ENCODE data around the gene TM7SF2.

TM7SF2 gene

GRCh38 chr11:65087827-65088226, 23.8 kb upstream of the TM7SF2 start:
- H3K4me1 ChIP-seq (ENCODE audit: control insufficient read depth in 1 of 2, insufficient read depth in 2 of 2, low read length in 2 of 2): peaks cover 21% of the 10 kb centered on the region in 2 donors
- H3K9ac ChIP-seq (ENCODE audit: low read depth in 1 of 2, low read length in 2 of 2): no peak overlapping the region
- no peak overlapping the region for H3K27ac ChIP-seq (ENCODE audit: low read depth, low read length)
- H3K4me3 ChIP-seq (ENCODE audit: low read depth in 1 of 2, low read length in 2 of 2): no peak overlapping the region
- H3K9me3 ChIP-seq (ENCODE audit: control insufficient read depth in 1 of 2, low read length in 2 of 2): no peaks in the 10 kb centered on the region
- no peaks in the 10 kb centered on the region for H3K27me3 ChIP-seq (ENCODE audit: control insufficient read depth in 1 of 2, insufficient read depth in 2 of 2, low read length in 2 of 2)
- H3K36me3 ChIP-seq (ENCODE audit: control insufficient read depth in 1 of 2, insufficient read depth in 2 of 2, low read length in 2 of 2): peaks cover 22 to 46% of the 10 kb centered on the region in 2 donors

- H3K36me3 ChIP-seq (ENCODE audit: control insufficient read depth in 1 of 2, insufficient read depth in 2 of 2, low read length in 2 of 2): peaks cover 22 to 46% of the 10 kb centered on the region in 2 donors
- H3K4me3 ChIP-seq (ENCODE audit: low read depth in 1 of 2, low read length in 2 of 2): no peak overlapping the region
- H3K4me1 ChIP-seq (ENCODE audit: control insufficient read depth in 1 of 2, insufficient read depth in 2 of 2, low read length in 2 of 2): peaks cover 10 to 12% of the 10 kb centered on the region in 2 donors
- no peak overlapping the region for H3K27ac ChIP-seq (ENCODE audit: low read depth, low read length)
- H3K9me3 ChIP-seq (ENCODE audit: control insufficient read depth in 1 of 2, low read length in 2 of 2): no peaks in the 10 kb centered on the region
- no peak overlapping the region for H3K9ac ChIP-seq (ENCODE audit: low read depth in 1 of 2, low read length in 2 of 2)
- H3K27me3 ChIP-seq (ENCODE audit: control insufficient read depth in 1 of 2, insufficient read depth in 2 of 2, low read length in 2 of 2): no peaks in the 10 kb centered on the region
Measured at GRCh38 chr11:65089621-65090020, 22.1 kb upstream of the TM7SF2 start.

DNA sequence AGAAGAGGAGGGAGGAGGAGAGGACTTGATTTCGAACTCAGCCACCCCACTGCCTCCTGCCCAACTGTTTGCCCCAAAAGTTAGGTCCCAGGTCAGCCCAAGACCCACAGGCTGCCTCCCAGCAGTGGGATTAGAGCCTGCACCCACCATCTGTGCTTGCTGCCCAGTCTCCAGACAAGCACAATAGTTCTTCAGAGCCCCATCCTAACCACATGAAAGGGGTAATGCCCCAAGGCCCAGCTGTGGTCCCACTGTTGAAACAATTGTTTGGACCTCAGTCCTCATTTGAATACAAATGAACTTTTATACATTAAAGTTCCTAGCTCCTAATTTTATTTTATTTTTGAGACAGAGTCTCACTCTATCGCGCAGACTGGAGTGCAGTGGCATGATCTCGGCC, 21.0 kb upstream of the TM7SF2 start:
- Histone ChIP-seq H3K4me1 (ENCODE audit: control insufficient read depth in 1 of 2, insufficient read depth in 2 of 2, low read length in 2 of 2) (peaks cover under 1 to 3% of the 10 kb centered on the region in 2 donors), H3K9ac (ENCODE audit: low read depth in 1 of 2, low read length in 2 of 2) (no peak overlapping the region), H3K27me3 (ENCODE audit: control insufficient read depth in 1 of 2, insufficient read depth in 2 of 2, low read length in 2 of 2) (no peaks in the 10 kb centered on the region), H3K36me3 (ENCODE audit: control insufficient read depth in 1 of 2, insufficient read depth in 2 of 2, low read length in 2 of 2) (peaks cover 18 to 43% of the 10 kb centered on the region in 2 donors), H3K4me3 (ENCODE audit: low read depth in 1 of 2, low read length in 2 of 2) (no peak overlapping the region), H3K27ac (ENCODE audit: low read depth, low read length) (no peak overlapping the region), H3K9me3 (ENCODE audit: control insufficient read depth in 1 of 2, low read length in 2 of 2) (no peaks in the 10 kb centered on the region)

DNA sequence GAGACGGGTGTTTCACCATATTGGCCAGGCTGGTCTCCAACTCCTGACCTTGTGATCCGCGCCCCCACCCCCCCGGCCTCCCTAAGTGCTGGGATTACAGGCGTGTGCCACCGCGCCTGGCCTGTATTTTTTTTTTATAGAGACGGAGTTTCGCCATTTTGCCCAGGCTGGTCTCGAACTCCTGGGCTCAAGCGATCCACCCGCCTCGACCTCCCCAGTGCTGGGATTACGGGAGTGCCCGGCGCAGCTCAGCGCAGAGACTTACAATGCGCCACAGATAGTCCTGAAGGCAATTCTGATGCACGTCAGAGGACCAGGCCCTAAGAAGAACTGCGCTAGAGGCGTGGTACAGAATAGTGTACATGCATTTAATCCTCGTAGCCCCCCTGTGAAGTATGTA, 16.2 kb upstream of the TM7SF2 start:
- peaks cover 0 to 12% of the 10 kb centered on the region in 2 donors for H3K36me3 ChIP-seq (ENCODE audit: control insufficient read depth in 1 of 2, insufficient read depth in 2 of 2, low read length in 2 of 2)
- H3K9ac ChIP-seq (ENCODE audit: low read depth in 1 of 2, low read length in 2 of 2): peak overlapping the region; percentile 35 to 77
- H3K27ac ChIP-seq (ENCODE audit: low read depth, low read length): no peak overlapping the region
- H3K4me3 ChIP-seq (ENCODE audit: low read depth in 1 of 2, low read length in 2 of 2): peak overlapping the region; percentile 79 to 94
- H3K9me3 ChIP-seq (ENCODE audit: control insufficient read depth in 1 of 2, low read length in 2 of 2): no peaks in the 10 kb centered on the region
- no peaks in the 10 kb centered on the region for H3K27me3 ChIP-seq (ENCODE audit: control insufficient read depth in 1 of 2, insufficient read depth in 2 of 2, low read length in 2 of 2)
- peaks cover 9% of the 10 kb centered on the region in 2 donors for H3K4me1 ChIP-seq (ENCODE audit: control insufficient read depth in 1 of 2, insufficient read depth in 2 of 2, low read length in 2 of 2)

GRCh38 chr11:65095974-65096806, 15.5 kb upstream of the TM7SF2 start, which contains the start of gene VPS51:
Gene VPS51, plus strand, starts transcription at chr11:65096214. Its CDS starts 37 bp downstream, at chr11:65096251.
- Histone ChIP-seq H3K27ac (ENCODE audit: low read depth, low read length) (peak within 1 kb of the TSS; percentile 89), H3K4me3 (ENCODE audit: low read depth in 1 of 2, low read length in 2 of 2) (peak within 1 kb of the TSS; percentile 79 to 94), H3K9ac (ENCODE audit: low read depth in 1 of 2, low read length in 2 of 2) (peak within 1 kb of the TSS; percentile 58 to 77), H3K4me1 (ENCODE audit: control insufficient read depth in 1 of 2, insufficient read depth in 2 of 2, low read length in 2 of 2) (peaks cover 9% of the 10 kb centered on the region in 2 donors), H3K27me3 (ENCODE audit: control insufficient read depth in 1 of 2, insufficient read depth in 2 of 2, low read length in 2 of 2) (no peaks in the 10 kb centered on the region), H3K36me3 (ENCODE audit: control insufficient read depth in 1 of 2, insufficient read depth in 2 of 2, low read length in 2 of 2) (peaks cover 0 to 12% of the 10 kb centered on the region in 2 donors), H3K9me3 (ENCODE audit: control insufficient read depth in 1 of 2, low read length in 2 of 2) (no peaks in the 10 kb centered on the region)

DNA sequence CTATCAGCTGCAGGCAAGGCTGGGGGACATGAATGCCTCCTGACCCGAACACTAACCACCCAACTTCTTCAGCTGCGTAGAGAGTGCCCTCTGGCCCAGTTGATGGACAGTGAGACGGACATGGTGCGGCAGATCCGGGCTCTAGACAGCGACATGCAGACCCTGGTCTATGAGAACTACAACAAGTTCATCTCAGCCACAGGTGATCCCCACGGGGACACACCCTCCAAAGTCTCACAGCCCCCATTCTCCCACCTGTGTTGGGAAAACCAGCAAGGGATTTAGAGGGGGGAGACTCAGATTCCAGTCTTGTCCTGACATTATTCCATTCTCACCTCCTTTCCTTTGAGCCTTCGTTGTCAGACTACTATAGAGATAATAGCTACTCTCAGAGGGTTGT, 14.7 kb upstream of the TM7SF2 start:
- no peaks in the 10 kb centered on the region for H3K9me3 ChIP-seq (ENCODE audit: control insufficient read depth in 1 of 2, low read length in 2 of 2)
- H3K27ac ChIP-seq (ENCODE audit: low read depth, low read length): peak overlapping the region; percentile 89
- peaks cover 9% of the 10 kb centered on the region in 2 donors for H3K4me1 ChIP-seq (ENCODE audit: control insufficient read depth in 1 of 2, insufficient read depth in 2 of 2, low read length in 2 of 2)
- peaks cover 0 to 12% of the 10 kb centered on the region in 2 donors for H3K36me3 ChIP-seq (ENCODE audit: control insufficient read depth in 1 of 2, insufficient read depth in 2 of 2, low read length in 2 of 2)
- H3K4me3 ChIP-seq (ENCODE audit: low read depth in 1 of 2, low read length in 2 of 2): peak overlapping the region; percentile 79 to 94
- peak overlapping the region; percentile 36 to 58 for H3K9ac ChIP-seq (ENCODE audit: low read depth in 1 of 2, low read length in 2 of 2)
- H3K27me3 ChIP-seq (ENCODE audit: control insufficient read depth in 1 of 2, insufficient read depth in 2 of 2, low read length in 2 of 2): no peaks in the 10 kb centered on the region

- H3K9ac ChIP-seq (ENCODE audit: low read depth in 1 of 2, low read length in 2 of 2): no peak overlapping the region
- peaks cover 0 to 16% of the 10 kb centered on the region in 2 donors for H3K36me3 ChIP-seq (ENCODE audit: control insufficient read depth in 1 of 2, insufficient read depth in 2 of 2, low read length in 2 of 2)
- no peaks in the 10 kb centered on the region for H3K27me3 ChIP-seq (ENCODE audit: control insufficient read depth in 1 of 2, insufficient read depth in 2 of 2, low read length in 2 of 2)
- H3K4me3 ChIP-seq (ENCODE audit: low read depth in 1 of 2, low read length in 2 of 2): no peak overlapping the region
- no peaks in the 10 kb centered on the region for H3K9me3 ChIP-seq (ENCODE audit: control insufficient read depth in 1 of 2, low read length in 2 of 2)
- H3K27ac ChIP-seq (ENCODE audit: low read depth, low read length): no peak overlapping the region
- peaks cover 7 to 9% of the 10 kb centered on the region in 2 donors for H3K4me1 ChIP-seq (ENCODE audit: control insufficient read depth in 1 of 2, insufficient read depth in 2 of 2, low read length in 2 of 2)
Measured at GRCh38 chr11:65100674-65101350, 10.9 kb upstream of the TM7SF2 start.

DNA sequence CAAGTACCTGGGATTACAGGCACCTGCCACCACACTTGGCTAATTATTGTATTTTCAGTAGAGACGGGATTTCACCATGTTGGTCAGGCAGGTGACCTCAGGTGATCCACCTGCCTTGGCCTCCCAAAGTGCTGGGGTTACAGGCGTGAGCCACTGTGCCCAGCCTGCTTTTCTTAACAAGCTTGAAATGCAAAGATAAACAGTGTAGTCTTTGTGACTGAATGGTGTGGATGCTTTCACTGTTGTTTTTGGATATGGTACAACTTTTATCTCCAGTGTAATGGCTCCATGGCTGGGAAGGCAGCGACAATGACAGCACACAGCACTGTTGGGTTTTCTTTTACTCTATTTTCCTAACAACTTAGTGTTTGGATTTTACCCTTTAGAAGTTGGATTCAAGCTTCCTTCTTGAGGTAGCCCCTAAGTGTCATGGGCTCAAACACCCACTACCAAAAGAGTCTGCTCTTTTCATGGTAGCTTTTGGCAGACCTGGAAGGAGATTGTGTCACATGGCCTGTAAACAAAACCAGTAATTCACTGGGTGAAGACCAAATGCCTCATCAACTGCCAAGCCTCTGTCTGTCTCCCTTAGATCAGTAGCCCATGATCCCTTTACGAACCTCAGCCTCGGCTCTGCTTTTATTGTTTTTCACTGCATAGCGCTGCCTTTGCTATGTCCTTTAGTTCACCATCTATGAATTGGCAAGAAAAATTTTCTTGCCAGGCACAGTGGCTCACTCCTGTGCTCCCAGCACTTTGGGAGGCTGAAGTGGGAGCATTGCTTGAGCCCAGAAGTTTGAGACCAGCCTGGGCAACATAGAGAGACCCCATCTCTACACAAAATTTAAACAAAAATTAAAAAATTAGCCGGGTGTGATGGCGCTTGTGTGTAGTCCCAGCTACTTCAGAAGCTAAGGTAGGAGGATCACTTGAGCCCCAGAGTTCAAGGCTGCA, 9.3 kb upstream of the TM7SF2 start:
- Histone ChIP-seq H3K9me3 (ENCODE audit: control insufficient read depth in 1 of 2, low read length in 2 of 2) (no peaks in the 10 kb centered on the region), H3K4me1 (ENCODE audit: control insufficient read depth in 1 of 2, insufficient read depth in 2 of 2, low read length in 2 of 2) (peaks cover 0 to 4% of the 10 kb centered on the region in 2 donors), H3K36me3 (ENCODE audit: control insufficient read depth in 1 of 2, insufficient read depth in 2 of 2, low read length in 2 of 2) (peaks cover 4 to 23% of the 10 kb centered on the region in 2 donors), H3K4me3 (ENCODE audit: low read depth in 1 of 2, low read length in 2 of 2) (no peak overlapping the region), H3K9ac (ENCODE audit: low read depth in 1 of 2, low read length in 2 of 2) (no peak overlapping the region), H3K27ac (ENCODE audit: low read depth, low read length) (no peak overlapping the region), H3K27me3 (ENCODE audit: control insufficient read depth in 1 of 2, insufficient read depth in 2 of 2, low read length in 2 of 2) (no peaks in the 10 kb centered on the region)

GRCh38 chr11:65103476-65103875, 8.2 kb upstream of the TM7SF2 start:
- no peak overlapping the region for H3K9ac ChIP-seq (ENCODE audit: low read depth in 1 of 2, low read length in 2 of 2)
- H3K27ac ChIP-seq (ENCODE audit: low read depth, low read length): no peak overlapping the region
- no peaks in the 10 kb centered on the region for H3K27me3 ChIP-seq (ENCODE audit: control insufficient read depth in 1 of 2, insufficient read depth in 2 of 2, low read length in 2 of 2)
- no peak overlapping the region for H3K4me3 ChIP-seq (ENCODE audit: low read depth in 1 of 2, low read length in 2 of 2)
- peaks cover 8 to 26% of the 10 kb centered on the region in 2 donors for H3K36me3 ChIP-seq (ENCODE audit: control insufficient read depth in 1 of 2, insufficient read depth in 2 of 2, low read length in 2 of 2)
- H3K4me1 ChIP-seq (ENCODE audit: control insufficient read depth in 1 of 2, insufficient read depth in 2 of 2, low read length in 2 of 2): peaks cover 0 to 4% of the 10 kb centered on the region in 2 donors
- H3K9me3 ChIP-seq (ENCODE audit: control insufficient read depth in 1 of 2, low read length in 2 of 2): no peaks in the 10 kb centered on the region

All from duodenal mucosa (tissue), 2 donors.